HG03354 (cell line): ENCODE results near the gene SH3RF3.

Experiments
- ATAC-seq: cut with Tn5 transposase; IDR thresholded peaks from one replicate; pipeline ENCODE4 v1.9.1; 2021; ENCODE audit warnings: mild to moderate bottlenecking; ENCODE audit not compliant: unreplicated experiment, poor library complexity, severe bottlenecking

SH3RF3 gene

DNA sequence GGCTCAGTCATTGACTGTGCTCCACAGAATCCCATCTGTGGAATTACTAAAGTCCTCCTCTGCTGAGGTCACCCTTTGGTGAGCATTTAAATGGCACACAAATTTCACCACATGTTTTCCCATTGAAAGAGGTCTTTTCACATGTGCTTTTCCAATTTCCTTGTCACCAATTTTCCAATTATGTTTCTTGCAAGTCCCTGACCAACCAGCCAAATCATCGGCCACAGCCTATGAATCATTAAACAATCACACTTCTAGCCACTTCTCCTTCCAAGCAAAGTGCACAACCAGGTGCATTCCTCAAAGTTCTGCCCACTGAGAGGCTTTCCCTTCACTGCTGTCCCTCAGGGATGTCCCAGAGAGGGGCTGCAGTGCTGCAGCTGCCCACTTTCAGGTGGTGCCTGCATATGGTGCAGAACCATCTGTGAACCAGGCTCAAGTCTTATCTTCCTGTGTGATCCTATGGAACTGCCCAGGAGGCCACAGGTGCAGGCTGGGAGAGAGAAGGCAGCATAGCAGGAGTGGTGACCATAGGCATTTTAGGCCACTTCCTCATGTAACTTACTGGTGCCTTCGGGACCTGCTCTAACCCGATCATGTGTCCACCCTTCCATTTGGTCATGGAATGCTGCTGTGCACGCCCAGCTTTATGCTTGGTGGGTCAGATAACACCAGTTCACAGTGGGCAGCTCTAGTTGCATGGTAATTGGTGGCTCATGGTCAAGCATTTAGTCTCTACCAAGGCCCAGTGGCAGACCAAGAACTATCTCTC, 331.7 kb downstream of the SH3RF3 start:
- ATAC-seq: no peak

GRCh38 chr2:109463236-109463635, 334.2 kb downstream of the SH3RF3 start:
- ATAC-seq: no peak

GRCh38 chr2:109463891-109464290, 334.9 kb downstream of the SH3RF3 start:
- no peak for ATAC-seq

DNA sequence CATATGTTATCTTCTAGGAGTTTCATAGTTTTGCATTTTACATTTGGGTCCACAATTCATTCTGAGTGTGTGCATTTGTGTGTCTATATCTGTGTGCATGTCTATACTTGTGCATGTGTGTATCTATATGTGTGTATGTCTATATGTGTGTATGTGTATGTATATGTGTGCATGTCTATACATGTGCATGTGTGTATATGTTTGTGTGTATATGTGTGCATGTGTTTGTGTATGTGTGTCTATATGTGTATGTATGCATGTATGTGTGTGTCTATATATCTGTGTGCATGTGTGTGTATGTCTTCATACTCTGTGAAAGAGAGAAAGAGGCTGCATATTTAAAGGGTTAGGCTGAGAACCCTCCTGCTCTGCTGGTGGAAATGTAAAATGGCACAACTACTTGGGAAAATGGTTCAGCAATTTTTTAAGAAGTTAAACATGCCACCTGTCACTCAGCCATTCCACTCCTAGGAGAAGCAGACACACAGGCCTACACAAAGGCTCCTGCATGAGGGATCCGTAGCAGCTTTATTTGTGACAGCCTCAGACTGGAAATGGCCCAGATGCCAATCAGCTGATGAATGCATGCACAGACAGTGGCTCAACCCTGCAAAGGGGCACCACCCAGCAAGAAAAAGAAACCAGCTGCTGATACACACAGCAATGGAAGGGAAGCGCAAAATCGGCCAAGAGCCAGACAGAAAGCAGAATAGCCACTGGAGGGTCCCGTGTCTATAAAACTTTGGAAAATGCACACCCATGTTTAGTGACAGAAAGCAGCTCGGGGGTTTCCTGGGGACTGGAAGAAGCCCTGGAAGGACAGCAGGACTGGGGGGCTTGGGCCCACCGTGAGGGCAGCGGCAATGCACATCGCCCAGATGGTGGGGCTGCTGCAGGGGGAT, 337.9 kb downstream of the SH3RF3 start:
- no peak for ATAC-seq

DNA sequence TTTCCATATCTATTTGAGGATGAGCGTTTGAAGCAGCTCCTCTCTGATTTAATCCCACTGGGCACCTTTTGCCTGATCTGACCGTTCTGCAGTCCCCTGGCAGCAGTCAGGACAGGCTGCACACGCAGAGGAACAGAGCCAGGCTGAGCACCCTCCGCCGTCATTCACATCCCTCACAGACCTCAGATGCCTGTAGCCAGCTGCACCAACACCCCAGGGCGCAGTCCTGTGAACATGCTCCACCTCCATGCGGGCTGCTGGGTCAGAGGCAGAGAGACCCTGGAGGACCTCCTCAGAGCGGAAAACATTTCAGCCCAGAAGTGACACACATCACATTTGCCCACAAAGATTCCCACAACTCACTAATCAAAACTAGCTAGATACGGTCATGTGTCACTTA, 338.7 kb downstream of the SH3RF3 start:
- ATAC-seq: no peak

- ATAC-seq: no peak
These were observed 339.9 kb downstream of the SH3RF3 start for GRCh38 chr2:109468893-109469292.

GRCh38 chr2:109471658-109472057, 342.7 kb downstream of the SH3RF3 start:
- ATAC-seq: no peak

- no peak for ATAC-seq
These were observed 343.4 kb downstream of the SH3RF3 start for GRCh38 chr2:109472331-109472959.

DNA sequence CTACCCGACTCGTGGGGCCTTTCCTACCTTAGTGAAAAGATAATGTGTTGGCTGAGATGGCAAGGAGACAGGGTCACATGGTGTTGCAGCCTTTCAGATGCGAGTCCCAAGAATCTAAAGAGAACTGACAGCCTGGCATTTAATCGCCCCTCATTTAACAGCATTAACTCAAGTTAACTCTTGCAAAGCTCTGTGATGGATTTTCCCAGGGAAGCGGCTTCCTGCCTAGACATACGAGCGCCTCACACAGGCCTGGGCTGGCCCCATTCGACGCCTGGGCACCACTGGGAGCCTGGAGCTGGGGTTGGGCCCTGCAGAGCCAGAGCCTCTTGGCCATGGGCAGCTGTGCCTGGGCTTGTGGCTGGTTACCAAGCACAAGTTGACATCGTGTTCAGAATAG, 344.0 kb downstream of the SH3RF3 start:
- ATAC-seq: no peak

GRCh38 chr2:109473616-109474318, 344.8 kb downstream of the SH3RF3 start:
- no peak for ATAC-seq

DNA sequence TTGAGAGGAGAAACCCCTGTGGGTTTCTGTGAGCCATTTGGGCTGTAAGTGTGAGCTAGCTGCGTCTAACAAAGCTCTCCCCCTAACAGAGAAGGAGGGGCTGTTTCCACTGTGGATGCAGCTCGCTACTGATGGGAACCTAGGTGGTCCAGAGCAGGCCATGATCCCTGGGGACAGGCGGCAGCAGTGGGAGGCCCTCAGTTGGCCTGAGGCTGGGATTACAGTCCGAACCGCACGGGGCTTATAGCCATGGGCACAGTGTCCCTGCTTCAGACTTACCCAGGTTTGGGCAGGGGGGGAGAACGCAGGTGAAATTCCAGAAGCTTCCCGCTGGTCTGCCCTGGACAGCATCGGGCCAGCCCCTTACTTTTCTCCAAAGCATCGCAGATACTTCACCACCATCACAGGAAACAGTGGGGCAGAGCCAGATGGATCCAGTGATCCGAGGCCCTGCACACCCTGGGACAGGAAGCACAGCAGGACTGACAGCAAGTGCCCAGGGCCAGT, 345.4 kb downstream of the SH3RF3 start:
- no peak for ATAC-seq

DNA sequence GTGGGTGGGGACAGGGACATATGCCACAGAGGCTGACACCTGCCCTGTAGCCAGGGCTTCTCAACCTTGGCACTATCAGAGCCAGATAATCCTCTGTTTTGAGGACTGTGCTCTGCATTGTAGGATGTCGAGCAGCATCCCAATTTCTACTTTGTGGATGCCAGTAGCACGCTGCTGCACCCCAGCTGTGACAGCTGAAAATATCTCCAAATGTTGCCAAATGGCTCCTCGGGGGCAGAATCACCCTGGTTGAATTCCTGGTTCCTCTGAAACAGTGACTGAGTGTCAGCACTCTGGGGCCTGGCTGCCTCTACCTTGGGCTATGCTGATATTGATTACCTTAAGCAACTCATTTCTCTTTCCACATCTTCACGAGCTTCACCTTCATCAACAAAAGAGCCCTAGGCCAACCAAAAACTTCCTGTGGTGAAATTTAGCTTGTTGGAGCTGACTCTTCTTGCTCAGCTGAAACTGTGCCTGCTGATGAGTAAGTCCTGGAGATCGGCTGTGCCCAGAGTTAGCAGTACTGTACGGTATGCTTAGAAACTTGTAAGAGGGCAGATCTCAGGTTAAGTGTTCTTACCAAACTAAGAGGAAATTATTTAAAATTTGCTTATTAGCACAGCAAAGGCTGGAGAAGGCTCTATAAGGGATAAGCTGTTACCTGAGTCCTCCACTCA, 346.7 kb downstream of the SH3RF3 start:
- ATAC-seq: no peak

GRCh38 chr2:109476641-109477441, 347.8 kb downstream of the SH3RF3 start:
- ATAC-seq: no peak

DNA sequence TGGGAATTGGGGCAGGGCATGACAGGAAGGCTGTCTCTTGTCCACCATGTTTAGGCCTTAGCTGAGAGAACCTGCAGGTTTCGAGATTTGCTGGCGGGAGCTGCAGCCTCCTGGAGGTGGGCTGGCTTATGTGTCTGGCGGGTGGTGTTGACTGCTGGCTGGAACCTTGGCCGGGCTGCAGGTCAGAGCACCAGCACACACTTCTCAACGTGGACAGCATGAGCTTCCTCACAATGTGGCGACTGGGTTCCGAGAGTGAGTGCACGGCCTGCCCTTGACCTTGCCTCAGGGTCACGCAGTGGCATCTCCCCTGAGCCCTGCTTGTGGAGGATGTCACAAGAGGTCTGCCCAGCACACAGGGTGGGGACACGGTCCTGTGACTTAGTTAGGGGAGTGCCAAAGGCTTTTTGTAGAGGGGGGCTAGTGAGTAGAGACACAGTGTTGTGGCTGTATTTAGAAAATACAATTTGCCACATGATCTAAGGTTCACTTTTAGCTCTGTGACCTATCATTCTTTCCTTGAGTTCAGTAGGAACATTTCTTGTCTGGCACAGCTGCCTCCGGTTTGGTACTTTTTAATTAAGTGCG, 350.0 kb downstream of the SH3RF3 start:
- no peak for ATAC-seq

DNA sequence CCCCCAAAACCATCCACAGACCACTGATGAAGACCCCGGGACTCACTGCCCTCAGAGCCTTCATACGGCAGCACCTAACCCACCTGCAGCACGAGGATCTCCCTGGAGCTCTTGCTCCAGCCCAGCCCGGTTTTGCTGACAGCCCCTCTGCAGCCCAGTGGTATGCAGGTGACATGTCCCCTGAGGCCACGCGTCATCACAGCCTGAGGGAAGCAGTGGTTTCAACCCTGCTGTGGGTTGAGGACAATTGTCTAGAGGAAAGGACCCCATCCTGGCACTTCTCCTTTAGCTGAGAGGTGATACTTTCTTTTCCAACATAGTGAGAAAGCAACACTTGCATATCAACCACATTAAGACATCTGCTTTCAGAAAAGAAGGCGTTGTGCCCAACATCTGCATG, 350.8 kb downstream of the SH3RF3 start:
- ATAC-seq: no peak

DNA sequence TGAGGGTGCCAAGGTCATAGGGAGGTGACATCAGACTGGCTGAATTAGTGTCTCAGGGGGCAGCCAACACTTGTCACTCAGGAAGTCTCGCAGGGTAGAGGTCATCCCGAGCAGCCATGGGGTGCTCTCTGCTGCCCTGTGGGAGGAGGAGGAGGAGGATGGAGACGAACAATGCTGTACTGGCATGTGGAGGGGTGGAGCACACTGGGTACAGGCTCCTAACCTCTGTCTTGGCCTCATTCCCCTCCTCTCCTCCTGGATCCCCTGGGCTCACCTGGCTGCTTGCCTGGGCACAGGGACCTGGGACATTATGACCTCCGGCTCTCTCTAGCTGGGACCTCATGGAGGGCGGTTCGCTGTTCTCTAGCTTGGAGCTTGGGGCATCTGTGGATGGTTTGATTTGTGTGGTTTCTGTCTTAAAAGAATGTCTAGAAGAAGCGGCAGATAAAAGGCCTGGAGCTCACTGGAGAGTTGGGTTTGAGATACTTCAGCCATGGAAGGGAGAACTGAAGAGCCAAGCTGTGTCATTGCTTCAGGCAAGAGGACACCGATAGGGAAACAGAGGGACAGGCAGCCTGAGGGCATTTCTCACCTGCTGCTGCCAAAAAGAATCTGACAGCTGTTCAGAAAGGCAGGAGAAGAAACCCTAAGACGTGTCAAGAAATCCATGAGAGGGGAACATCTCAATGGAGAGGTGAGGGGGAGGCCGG, 351.6 kb downstream of the SH3RF3 start:
- no peak for ATAC-seq

DNA sequence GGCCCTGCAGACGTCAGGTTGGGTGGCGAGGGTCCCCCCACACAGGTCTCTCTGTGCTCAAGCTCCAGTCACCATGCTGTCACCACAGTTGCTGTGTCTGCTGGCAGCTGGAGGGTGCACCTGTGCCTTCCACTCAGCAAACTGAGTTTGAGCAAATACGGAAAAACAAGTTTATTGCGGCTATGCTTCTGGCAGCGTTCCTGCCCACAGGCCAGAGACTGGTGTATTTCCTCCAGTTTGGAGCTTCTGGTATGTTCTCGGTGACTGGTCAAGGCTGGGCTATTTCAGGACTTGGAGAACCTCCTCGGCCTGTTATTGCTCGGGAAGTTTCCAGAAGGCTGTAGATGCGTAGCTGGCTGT, 352.2 kb downstream of the SH3RF3 start:
- ATAC-seq: no peak

DNA sequence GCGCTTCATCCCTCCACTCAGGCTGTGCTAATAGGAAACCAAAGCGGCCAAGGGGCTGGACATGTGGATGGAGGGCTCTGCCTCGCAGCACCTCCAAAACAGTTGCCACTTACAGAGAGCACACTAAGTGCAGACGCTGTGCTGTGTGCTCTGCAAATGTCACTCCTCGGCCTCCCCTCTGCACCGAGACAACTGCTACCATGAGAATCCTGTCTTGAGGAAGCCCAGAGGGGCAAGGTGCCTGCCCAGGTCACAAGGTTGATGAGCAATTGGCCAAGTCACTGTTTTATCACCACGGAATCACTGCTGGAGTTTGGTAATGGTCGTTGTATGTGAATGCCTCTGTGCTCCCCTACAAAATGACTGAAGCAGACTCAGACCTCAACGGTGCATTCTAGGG, 352.6 kb downstream of the SH3RF3 start:
- ATAC-seq: no peak
